NCI-H2107 treated with DMSO at 0.1 percent for 48 hours (cell line): ENCODE measurements around the gene CAV2.

Experiments used
- DNase-seq: peaks from one replicate; lab custom pipeline; 2025; ENCODE audit not compliant: unreplicated experiment; lab: John Stamatoyannopoulos, UW

The CAV2 gene

DNA sequence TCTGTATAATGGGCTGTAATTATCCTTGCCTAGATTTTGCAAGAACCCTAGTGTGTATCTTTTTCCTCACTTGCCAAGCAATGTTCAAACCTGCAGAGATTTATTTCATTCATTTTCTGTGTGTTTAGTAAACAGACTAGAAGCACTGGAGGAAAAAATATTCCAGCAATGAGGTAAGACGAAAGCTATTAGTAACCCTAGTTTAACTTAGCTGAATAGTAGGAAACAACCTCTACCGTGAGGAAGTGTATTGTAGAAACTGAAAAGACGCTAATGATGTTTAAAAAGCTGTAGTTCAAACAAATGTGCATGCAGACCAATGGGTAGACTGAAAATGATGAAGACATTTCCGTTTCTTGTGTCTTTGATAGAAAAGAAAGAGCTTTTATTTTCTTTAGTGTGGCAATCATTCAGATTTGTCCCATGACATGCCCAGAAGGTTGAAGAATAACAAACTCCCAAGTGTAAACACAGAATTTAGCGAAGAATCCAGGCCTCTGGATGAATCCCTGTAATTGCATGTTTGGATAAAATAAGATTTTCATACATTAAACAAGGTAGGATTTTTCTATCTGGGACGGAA is 46.0 kb downstream of the CAV2 start:
- no peak for DNase-seq

DNA sequence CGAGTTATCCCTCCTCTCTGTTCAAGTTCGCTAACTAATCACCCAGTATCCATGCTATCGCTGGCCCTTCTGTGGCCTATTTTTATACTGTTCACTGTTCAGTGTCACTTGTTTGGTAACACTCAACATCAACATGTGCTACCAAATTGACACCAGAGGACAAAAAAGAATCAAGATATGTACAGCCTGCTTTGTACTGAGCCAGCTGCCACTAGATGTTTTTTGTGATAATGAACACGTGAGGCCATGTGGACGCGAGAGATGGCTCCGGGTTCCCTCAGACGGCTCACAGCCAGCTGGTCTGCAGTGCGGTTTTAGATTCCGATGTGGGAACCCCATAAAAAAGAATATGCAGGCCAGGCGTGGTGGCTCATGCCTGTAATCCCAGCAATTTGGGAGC is 46.5 kb downstream of the CAV2 start:
- DNase-seq: no peak

DNA sequence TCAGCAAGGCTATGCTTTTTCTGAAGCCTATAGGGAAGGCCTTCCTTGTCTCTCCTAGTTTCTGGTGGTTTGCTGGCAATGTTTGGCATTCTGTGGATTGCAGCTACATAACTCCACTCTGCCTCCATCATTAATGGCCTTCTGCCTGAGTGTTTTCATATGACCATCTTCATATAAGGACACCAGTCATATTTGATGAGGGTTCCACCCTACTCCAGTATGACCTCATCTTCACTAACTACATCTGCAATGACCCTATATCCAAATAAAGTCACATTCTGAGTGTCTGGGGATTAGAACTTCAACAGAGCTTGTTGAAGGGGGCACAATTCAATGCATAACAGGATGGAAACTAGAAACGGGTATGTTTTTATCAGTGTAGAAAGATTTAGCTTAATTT is 47.4 kb downstream of the CAV2 start:
- no peak for DNase-seq

DNA sequence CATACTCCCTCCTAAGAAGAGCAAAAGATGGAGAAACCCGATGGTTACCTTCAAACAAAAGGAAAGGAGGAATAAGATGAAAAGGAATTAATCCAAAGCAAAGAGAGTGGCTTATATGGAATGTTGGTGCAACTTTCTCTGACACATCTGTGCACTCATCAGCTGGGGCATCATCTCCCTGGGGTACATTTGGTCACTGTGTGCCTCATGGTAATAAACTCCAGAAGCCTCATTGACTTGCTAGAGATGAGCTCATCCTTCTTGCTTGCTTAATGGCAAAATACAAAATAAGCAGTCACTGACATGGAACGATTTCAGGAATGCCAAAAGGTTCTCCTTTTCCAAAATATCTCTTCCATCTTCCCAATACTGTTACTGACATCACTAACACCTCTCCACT is 47.8 kb downstream of the CAV2 start:
- DNase-seq: no peak

DNA sequence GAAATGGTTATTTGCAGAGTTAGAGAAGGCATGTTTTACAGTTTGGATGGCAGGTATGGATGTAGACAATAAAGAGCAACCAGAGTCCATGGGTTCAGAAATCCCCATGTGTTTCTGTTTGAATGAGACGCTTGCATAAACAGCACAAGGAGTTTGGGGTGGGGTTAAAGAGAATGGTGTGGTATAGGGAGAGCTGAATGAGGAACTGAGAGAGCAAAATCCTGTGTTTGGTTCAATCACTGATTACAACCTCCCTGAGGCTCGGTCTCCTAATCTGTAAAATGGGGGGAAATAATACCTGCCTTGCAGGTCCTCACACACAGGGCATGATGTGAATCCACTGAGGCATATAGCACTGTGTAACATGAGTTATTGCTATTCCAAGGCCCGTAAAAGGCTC is 49.0 kb downstream of the CAV2 start:
- no peak for DNase-seq

DNA sequence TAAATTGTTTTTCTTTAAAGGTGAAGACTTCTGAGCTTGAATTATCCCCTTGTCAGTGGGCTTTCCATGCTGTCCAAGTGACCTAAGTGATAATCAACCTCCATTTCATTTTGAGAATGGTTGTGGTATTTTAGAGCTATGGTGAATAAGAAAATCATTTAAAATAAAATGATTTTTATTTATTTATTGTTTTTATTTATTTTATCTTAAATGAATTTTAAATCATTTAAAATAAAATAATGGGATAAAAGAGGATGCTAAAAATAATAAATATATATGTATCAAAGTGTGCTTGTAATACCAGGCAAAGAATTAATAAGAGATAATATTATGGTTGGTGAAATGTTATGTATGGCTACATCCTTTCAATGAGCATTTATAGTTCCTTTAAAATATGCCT is 49.8 kb downstream of the CAV2 start:
- no peak for DNase-seq

DNA sequence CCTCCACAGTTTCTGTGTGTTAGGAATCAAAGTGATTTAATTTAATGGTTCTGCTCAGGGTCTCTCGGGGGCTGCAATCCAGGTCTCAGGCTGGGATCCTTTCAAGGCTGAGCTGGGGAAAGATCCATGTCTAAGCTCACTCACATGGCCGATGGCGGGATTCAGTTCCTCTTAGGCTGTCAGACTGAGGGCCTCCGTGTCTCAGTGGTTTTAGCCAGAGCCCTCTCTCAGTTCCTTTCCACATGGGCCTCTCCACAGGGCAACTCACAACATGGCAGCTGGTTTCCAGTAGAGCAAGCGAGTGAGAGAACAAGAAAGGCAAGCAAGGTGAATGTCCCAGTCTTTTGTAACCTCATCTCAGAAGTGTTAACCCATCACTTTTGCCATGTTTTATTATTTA is 52.2 kb downstream of the CAV2 start:
- DNase-seq: no peak

DNA sequence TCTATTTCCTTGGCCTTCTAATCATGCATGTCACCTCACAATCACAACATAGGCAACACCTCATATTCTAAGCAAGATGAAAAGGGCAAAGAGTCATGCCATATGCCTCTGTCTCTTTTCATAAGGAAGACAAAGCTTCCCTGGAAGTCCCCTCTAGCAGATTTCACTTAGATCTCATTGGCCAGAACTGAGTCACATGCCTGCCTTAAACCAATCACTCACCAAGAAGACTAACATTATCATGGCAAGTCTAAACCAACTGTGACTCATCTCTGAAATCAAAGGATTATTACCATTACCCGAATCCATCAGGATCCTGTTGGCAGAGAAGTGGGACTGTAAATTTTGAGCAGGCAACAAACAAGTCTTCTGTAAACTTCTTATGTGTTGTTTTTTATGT is 53.1 kb downstream of the CAV2 start:
- DNase-seq: no peak

DNA sequence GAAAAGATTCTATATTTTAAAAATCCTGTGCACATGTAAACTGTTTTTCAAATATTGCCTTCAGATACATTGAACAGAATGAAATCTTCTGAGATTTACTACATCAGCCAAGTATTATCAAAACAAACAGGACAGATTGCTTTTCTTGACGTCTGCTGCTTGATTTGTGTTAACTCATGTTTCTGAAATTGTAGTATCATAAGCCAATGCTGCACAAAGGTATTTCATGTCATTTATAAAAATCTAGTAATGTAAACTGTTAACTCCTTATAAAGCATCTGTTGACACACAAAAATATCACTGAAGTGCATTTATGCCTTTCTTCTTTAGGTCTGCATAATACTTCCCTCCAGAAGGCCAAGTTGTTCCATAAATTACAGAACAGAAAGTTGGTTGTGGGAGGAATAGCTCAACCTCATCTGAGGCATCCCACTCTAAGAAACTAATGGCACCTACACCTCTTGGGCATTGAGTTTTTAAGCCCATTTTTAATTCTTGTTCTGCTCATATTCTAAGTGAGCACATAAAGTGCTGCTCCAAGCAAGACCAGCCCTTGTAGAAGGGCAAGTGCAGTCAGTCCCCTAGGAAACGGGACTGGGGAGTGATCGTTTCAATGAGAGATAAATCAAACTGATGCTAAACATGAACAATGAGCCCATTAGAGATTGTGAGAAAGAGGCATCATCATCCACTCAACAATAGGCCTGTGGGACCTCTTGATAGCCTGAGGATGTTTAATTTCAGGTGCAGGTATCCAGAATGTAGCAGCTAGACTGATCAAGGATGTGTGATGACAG is 53.8 kb downstream of the CAV2 start:
- DNase-seq: no peak

DNA sequence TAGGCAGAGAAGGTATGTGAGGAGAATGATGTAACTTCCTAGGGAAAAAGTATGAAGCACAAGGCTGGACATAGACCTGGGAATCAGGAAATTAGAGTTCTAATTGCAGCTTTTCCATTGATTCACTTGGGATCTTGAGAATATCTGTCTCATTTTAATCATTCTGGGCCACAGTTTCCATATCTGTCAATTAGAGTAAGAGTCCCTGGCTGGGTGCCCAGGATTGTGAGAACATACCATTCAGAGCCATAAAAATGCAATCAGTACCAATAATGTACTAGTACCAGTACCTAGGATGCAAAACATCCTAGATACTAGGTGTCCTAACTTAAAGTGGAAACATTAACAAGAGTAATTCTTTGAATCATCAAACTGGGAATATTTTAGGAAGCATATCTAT is 54.9 kb downstream of the CAV2 start:
- no peak for DNase-seq

DNA sequence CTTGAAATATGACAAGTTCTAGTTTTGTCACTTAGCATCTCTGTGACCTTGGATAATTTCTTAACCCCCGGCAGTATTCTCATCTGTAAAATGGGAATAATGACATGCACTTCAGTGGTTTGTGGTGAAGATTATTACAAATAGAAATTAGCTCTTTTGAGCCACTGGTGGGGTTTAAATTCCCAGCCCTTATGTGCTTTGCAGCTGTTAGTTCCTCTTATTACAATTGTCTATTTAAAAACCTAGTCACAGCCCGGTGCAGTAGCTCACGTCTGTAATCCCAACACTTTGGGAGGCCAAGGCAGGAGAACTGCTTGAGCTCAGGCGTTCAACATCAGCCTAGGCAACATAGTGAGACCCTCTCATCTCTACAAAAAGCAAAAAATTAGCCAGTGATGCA is 55.4 kb downstream of the CAV2 start:
- DNase-seq: no peak

DNA sequence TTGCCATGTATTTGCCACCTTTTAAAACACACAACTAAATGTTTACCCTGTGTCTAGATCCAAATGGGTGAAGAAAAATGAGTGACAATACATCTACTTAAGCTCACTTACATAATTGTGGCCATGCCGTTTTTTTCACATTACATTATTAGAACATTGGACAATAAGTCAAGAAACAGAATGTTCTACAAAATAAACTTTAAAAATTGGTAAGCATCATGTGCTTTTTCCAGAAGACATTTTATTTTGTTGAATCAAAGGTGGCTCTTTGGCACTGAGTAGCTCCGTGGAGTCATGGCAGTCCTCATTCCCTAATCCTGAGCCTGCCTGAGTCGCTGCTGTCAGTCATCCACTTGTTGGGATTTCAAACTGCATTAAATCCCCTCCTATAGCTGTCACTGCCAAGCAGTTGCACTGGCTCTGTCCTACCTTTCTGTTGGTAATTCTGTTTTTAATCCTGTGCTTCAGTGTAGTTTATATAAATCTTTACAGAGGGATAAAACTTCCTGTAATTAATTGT is 57.6 kb downstream of the CAV2 start:
- DNase-seq: no peak

DNA sequence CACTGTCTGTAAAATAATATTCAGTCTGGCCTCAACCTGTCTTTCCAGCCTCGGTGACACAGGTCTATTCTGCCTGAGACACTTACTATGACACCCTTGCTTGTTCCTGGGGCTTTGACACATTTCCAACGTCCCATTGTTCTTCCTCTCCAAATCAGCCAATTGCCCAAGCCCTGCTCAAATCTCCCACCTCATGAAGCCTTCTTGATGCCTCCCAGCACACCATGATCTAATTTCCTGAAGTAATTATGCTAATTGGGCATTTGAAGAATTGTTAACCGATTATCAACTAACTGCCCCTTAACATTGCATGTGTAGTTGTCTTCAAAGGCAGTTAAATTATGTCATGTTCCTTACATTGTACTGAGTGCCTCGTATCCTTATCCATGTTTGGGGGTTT is 58.4 kb downstream of the CAV2 start:
- no peak for DNase-seq
